Measurements from ENCODE around the gene ASPA.
A peak's percentile ranks its signal among the peaks of the same experiment; 100 is the strongest.

ASPA gene

DNA sequence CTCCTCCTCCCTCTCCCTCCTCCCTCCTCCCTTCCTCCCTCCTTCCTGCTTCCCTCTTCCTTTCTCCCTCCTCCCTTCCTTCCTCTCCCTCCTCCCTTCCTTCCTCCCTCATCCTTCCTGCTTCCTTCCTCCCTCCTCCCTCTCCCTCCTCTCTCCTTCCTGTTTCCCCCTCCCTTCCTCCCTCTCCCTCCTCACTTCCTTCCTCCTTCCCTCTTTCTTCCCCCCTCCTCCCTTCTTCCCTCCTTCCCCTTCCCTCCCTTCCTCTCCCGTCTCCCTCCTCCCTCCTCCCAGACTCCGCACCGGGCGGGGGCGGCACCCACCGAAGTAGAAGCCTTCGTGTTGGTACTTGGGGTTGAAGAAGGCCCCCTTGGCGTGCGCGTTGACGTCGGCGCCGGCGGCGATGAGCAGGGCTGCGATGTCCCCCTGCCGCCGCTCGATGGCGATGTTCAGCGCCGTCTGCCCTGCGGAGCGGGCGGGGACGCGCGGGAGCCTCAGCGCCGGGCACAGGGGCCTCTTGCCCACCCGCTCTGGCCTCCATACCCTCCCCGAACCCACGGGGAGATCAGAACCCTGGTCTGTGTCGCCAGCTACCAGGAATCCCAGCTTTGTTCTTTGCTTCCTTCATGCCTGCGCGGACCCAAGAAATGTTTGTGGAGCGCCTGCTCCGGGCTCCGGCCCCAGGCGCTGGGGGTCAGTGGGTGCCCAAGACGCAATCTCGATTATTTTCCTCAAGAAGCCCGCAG lies 59.6 kb downstream of the ASPA start:
- DNase-seq = peak; percentile 51

DNA sequence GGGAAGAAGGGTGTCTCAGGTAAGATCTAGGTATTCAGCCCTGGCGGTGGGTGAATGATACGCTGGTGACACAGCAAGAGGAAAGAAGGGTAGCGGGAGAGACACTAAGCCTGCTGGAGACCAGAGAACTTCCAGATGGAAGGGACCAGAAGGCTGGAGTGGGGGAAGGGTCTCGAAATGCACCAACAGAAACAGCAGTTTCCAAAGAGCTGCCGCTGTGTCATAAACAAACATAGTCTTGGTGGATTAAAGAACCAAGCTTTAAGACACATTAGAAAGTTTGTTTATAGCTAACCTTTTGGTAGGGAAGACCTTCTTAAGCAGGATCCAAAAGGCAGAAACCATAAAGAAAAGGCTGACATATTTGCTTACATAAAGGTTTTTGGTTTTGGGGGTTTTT lies 60.9 kb downstream of the ASPA start:
- no peak for DNase-seq

DNA sequence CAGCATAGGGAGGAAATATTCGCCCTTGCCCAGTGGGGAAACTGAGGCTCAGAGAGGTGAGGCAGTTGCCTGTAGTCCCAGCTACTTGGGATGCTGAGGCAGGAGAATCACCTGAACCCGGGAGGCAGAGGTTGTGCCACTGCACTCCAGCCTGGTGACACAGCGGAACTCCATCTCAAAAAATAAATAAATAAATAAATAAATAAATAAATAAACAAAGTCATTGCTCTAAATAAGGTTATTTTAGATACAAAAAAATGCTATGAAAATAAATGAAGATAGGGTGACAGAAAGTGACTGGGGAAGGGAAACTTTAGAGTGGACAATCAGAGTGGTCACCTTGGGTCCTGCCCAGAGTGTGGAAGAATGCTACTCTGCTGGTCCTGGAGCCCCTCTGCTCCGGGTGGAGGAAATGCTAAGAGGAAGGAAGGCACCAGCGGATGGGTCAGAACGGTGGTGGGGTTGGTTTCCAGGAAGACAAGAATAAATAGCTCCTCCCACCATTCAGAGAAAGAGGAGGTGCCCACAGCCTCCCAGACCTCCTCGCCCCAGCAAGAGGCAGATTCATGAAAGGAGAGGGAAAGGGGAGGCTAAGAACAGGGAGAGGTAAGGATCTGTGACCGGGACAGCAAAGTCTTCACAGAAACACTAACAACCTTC lies 64.2 kb downstream of the ASPA start:
- no peak for DNase-seq

DNA sequence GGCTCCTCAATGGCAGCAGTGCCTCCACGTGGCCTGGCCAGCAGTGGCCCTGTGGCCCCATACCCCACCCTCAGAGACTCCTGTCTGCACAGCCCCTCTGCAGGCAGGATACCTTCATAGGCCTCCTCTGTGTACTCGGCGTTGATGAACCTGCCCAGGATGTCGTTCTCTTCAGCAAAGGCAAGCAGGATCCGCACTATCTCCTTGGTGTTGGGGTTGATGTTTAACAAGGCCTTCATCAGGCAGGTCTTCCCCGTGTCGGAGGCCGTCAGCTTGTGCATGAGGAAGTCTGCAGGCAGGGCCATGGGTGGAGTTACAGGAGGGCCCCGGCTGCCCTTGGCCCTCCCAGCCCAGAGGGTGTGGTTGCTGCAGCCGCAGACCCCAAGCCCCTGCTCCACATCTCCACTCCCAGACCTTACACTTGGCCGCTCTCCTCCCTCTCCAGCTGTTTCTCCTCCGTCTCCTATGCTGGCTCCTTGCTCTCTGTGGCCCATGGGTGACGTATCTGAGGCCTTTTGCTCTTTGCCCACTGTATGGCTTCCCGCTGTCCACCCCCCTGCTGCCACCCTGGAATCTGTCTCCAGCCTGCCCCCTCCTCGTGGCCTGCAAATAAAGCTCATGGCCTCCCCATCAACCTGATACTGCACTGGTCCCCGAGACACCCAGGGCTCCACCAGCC lies 66.8 kb downstream of the ASPA start:
- no peak for DNase-seq

DNA sequence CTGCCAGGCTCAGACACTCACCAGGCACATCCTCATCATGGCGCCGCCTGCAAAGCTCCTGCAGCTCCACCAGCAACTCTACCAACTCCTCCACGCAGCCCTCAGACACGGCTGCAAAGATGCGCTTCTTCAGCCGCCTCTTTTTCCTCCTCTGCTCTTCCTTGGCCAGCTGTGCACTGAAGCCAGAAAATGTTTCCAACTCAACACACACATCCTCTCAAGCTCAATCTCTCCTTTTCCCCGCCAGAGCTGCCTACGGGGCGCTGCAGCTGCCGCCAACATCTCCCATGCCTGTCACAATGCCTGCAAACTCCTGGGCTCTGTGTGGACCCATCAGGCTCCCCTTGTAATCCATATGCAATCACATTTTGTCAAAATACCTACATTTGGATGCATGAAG lies 67.7 kb downstream of the ASPA start:
- DNase-seq = no peak

DNA sequence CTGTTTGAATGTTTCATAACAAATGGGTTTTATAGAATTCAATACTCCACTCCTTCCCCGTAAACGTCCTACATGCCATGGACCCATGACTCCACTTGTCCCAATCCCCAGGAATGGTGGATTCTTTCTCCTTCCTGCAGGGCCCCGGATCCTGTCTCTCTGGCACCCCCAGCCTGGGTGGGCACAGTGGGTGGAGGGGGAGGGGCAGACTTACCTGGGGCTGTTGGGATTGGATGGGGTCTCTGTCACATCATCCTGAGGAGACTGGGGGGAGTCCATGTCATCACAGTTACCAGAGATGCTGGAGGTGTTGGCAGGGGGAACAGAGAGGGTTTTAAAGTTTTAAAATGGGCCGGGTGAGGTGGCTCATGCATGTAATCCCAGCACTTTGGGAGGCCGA lies 68.6 kb downstream of the ASPA start:
- no peak for DNase-seq

DNA sequence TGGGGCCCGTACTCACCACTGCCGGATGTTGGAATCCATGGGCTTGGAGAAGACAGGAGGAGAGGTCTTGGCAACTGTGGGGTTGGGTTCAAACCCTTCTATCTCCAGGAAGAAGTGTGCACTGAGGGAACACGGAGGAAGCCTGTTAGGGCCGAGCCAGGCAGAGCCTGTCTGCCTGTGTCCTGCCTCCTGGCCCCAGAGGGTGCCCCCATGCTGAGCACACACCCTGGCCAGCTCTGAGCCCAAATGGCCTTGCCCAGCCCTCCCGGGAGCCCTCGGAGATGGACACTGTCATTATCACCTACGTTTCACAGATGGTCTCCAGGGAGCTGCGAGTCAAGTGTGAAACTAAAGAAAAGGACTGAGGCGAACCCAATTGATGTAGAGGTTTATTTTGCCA lies 69.4 kb downstream of the ASPA start:
- DNase-seq = no peak

DNA sequence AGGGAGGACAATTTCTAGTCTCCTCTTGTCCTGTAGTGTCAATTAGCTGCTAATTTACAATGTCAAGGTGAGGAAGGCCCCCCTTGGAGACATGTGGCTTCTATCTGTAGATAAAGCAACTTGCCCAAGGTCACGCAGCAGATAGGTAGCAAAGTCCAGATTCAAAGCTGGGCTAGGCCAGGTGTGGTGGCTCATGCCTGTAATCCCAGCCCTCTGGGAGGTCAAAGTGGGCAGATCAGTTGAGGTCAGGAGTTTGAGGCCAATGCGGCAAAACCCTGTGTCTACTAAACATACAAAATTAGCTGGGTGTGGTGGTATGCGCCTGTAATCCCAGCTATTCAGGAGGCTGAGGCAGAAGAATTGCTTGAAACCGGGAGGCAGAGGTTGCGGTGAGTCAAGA lies 70.7 kb downstream of the ASPA start:
- no peak for DNase-seq

DNA sequence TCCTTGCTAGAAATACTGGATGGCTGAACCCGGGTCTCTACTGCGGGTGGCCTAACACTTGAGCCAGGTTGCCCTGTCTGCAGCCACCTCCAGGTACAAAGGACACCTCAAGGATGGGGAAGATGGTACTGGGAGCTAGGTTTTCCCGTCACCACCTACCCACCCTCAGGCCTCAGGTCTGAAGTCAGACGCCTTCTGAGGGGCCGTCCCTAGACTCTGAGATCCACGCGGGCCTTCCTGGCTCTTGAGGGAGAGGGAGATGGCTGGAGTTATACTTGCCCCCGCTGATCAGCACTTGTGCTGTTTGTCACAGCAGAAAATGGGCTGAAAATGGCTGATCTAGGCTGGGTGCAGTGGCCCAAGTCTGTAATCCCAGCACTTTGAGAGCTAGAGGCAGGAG lies 71.2 kb downstream of the ASPA start:
- DNase-seq = no peak

DNA sequence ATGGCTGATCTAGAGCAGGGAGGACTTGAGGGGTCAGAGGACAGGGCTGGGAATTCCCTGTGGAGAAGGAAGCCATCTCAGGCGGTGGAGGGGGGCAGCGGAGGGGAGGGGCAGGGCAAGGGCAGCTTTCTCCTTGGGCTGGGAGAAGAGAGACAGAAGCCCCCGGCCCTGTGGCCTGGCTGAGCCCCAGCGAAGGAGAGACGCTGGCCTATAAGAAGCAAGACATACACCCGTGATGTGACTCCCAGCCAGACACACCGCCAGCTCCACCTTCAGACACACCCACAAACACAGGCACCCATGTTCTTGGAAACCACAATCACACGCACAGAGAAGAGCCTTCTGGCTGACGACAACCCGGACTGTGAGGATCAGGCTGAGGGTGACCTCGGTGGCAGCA lies 71.8 kb downstream of the ASPA start:
- no peak for DNase-seq

DNA sequence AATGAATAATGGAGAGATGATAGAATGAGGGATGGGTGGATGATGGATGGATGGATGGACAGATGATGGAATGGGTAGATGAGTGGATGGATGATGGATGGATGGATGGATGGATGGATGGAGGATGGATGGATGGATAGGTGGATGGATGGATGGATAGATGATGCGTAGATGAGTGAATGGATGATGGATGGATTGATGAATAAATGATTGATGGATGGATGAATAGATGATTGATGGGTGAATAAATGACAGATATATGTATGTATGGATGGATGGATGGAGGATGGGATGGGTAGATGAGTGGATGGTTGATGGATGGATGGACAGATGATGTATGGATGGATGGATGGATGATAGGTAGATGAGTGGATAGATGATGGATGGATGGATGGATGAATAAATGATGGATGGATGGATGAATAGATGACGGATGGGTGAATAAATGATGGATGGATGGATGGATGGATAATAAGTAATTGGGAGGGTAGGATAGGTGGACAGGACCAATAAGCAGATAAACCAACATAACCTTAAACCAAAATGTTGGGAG lies 73.9 kb downstream of the ASPA start:
- no peak for DNase-seq

DNA sequence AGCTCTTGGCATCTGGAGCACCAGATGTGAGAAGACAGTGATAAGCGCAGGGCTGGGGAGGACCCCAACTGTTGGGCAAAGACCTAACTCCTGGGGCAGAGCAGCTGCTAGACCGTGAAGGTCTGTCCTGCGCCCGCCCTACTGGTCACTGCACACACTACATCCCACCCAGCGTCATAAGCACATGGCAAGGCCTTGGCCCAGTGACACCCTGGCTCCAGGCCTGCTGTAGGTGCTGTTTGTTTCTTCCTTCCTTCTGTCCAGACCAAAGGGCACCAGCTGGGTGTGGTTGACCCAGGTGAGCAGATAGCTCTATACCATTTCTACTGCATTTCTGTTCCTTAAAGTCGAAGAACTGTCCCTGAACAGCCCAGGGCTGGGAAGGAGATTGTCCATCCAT lies 75.4 kb downstream of the ASPA start:
- no peak for DNase-seq

DNA sequence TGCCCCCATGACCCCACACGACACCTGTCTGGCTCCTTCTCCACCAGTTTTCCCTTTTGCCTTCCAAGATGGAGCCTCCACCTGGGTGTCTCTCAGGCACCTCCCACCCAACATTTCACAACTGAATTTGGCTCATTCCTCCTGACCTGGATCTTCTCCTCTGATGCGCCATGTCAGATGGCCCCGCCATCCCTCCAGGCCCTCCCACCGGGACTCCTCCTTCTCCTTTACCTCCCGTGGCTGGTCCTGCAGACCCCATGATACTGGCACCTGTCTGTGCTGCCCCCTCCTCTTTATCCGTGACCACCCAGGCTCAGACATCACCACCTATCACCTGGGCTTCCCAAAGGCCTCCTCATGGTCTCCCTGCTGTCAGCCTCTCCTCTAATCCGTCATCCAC lies 77.1 kb downstream of the ASPA start:
- DNase-seq = no peak
